AG09319 (cell line): ENCODE results near the gene SEMA4D.

Experiments
- DNase-seq: peaks from one replicate; pipeline ENCODE4 v3.0.0-alpha.2; 2010; ENCODE audit warnings: low read depth; ENCODE audit errors: extremely low read depth
- CTCF ChIP-seq: IDR thresholded peaks from 2 replicates; pipeline ENCODE4 v1.5.1; 2011; ENCODE audit warnings: low read depth, mild to moderate bottlenecking, inconsistent platforms, low read length, moderate library complexity

The SEMA4D gene

GRCh38 chr9:89342213-89342612 lies 155.7 kb downstream of the SEMA4D start:
- DNase-seq = no peak
- no peak for TF ChIP-seq CTCF

GRCh38 chr9:89340332-89340731 lies 157.6 kb downstream of the SEMA4D start:
- DNase-seq = no peak
- no peak for TF ChIP-seq CTCF

- TF ChIP-seq CTCF = no peak
- DNase-seq = no peak
Measured at GRCh38 chr9:89339807-89340206, 158.1 kb downstream of the SEMA4D start.

GRCh38 chr9:89330513-89330912 lies 167.4 kb downstream of the SEMA4D start:
- DNase-seq = no peak
- no peak for TF ChIP-seq CTCF

GRCh38 chr9:89329917-89330316 lies 168.0 kb downstream of the SEMA4D start:
- no peak for DNase-seq
- no peak for TF ChIP-seq CTCF

- no peak for TF ChIP-seq CTCF
Measured at GRCh38 chr9:89328064-89328463, 169.8 kb downstream of the SEMA4D start.

GRCh38 chr9:89325733-89326132 lies 172.2 kb downstream of the SEMA4D start:
- no peak for DNase-seq
- no peak for TF ChIP-seq CTCF

More at GRCh38 chr9:89328064-89328463, 169.8 kb downstream of the SEMA4D start:
- no peak for DNase-seq
